Hair follicle dermal papilla cell (primary cell): ENCODE results near the gene DERL2. TPM values are rescaled to one million over a fixed set of nuclear protein-coding genes. Genes with fewer than 3 reads are reported as not detected.

ENCODE experiments used
- total RNA-seq: library from RNA; depleted of rRNA; stranded (reverse); fragments of >200 nt; gene quantifications from 2 replicates; pipeline ENCODE4 v1.2.3, GENCODE V29; 2012

The DERL2 gene
- 29.3 and 31.3 TPM in 2 replicates for total RNA-seq

DNA sequence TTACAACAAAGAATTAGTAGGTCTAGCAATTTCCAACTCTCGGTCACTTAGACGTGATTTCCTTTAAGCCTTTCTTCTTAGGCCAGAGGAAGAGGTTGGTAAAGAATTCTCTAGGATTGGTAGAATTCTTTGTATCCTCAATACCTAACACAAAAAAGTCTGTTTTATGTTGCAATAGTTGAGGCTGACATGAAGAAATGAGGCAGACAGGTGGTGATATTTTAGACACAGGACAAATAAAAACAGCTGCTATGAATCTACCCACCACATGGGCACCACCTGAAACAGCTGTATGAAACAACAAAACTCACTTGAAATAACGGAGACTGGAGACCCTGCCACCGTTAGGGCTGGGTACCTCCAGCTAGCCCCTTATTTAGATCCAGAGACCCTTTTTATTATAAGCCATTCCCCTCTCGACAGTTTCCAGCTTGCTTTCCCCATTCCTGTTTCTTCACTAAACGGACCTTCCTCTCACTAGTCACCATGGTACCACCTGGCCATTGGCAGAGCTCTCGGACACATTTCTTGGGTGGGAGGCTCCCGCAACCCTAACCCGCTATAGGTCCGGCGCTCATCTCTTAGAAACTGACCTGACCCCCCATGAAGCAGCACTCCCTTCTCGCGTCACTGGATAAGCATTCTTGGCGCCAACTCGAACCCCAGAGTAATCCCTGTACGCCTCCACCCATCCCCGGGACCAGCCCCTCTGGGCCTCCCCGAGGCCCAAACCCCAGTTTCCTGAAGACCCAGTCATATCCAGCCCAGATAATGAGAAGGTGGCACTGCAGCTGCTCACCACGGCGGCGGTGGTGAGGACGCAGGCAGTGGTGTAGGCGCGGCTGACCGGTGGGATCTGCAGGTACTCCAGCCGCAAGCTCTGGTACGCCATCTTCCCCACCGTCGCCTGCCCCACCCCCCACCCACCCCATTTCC is at the start of gene DERL2:
DERL2 (minus strand) TSS at position 909 of the 936 bp plus-strand sequence; CDS start at position 892, 17 bp downstream.

DNA sequence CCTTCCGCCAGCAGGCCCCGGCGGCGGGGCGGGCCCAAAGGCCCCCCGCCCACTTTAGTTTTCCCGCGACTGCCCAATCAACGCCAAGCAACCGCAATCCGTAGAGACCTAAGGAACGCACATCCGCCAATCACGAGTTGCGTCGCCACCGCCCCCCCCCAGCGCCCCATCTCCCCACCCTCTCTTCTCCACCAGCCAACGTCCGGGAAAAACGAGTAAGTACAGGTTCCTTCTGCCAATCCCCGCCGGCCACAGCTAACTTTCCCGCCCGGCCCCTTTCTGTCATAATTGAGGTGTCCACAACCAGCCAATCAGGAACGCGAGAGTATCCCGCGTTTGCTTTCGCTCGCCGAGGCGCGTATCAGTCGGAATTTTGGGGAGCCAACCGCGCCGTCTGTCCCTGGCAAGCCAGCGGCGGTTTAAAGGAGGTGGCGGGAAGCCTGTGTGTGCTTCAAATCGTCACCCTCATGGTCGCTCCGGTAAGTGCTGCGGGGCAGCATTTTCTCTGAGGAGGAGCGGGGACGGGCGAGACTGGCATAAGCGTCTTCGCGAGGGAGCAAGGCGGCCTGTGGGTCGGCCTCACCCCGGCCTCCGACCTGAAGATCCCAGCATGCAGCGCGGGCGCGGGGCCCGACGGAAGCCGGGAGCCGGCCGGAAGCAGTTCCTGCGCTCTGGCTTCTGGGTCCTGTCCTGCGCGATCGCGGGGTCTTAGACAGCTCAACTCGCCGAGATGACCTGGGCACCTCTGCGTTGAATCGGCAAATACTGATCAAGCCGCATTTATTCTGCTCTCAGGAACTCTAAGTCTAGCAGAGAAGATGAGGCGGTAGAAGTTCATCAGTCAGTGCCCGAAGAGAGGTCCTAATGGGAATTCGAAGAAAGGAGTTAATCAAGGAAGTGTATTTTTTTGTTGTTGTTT is 487 bp upstream of the DERL2 start, which contains the start of gene MIS12:
MIS12 (plus strand) TSS at position 361 of the 919 bp plus-strand sequence. CDS start 2,297 bp downstream, outside the sequence.

DNA sequence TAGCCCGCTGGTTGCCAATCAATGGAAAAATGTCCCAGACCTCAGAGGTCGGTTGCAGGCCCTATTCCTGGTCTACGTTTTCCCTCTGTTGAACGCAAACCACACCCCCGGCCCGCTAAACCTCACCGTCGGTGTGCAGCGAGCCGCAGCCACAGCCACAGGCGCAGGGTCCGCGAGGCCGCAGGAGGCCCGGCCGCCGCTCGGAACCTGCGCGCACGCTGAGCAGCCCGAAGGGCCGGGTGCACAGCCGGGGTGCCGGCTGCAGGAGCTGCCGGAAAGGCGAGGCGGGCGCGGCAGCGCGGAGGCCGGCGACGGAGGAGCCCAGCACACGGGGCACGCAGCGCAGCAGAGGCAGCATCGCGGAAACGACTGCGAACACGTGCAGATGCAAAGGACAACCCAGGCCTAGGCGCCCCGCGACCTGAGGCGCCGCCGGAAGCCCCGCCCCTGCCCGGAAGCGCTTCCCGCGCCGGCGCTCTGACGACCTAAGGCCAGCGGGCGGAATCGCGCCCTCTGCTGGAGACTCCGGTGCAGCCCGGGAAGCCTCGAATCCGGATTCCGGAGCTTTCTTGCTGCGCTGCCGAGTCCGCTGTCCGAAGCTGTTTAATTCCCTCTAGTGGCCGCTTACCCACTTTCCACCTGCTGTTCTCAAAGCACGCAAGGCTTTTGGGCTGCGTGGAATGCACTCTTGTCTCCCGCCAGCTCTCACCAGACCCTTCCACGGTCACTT is 47.1 kb downstream of the DERL2 start, which contains the start of gene C1QBP:
C1QBP (minus strand) TSS at position 440 of the 730 bp plus-strand sequence; CDS start at position 358, 82 bp downstream.

Other genes with a start within 250 kb of the DERL2 start
- gene RABEP1, start 203.9 kb downstream of the DERL2 start, total RNA-seq, result 48.8 and 49.9 TPM in 2 replicates
- 41.4 and 57.3 TPM in 2 replicates for gene NUP88, start 66.5 kb downstream of the DERL2 start, total RNA-seq
- gene RPAIN, start 66.0 kb downstream of the DERL2 start, total RNA-seq, result 19.1 and 20.0 TPM in 2 replicates
- 77.1 and 90.7 TPM in 2 replicates for gene C1QBP, start 47.0 kb downstream of the DERL2 start, total RNA-seq
- gene DHX33, start 17.2 kb downstream of the DERL2 start, total RNA-seq, result 11.9 and 15.3 TPM in 2 replicates
- 7.4 and 10.9 TPM in 2 replicates for gene MIS12, start 388 bp upstream of the DERL2 start, total RNA-seq
- 34.9 and 36.8 TPM in 2 replicates for gene NLRP1, start 98.3 kb upstream of the DERL2 start, total RNA-seq